Prostate gland (tissue), 2 donors: ENCODE results near the gene TBC1D3B. TPM values are rescaled to one million over a fixed set of nuclear protein-coding genes. Genes with fewer than 3 reads are reported as not detected.
"Not testable (repeated sequence)": the region's sequence is repeated elsewhere in the genome, so short reads cannot be mapped to it uniquely, and the experiment has no call there.

Source experiments
- DNase-seq: peaks from one replicate; pipeline ENCODE4 v3.0.0-alpha.2; 2019; ENCODE audit warnings: low spot score
- H3K27ac ChIP-seq, 2 donors: fragments of 200-600 bp; sonication (generic); 2 replicates each; pipeline ENCODE4 v1.5.1; 2017 to 2019
- H3K27me3 ChIP-seq: fragments of 200-600 bp; sonication (generic); replicated peaks from 2 replicates; pipeline ENCODE4 v1.5.1; 2019; ENCODE audit not compliant: insufficient read depth
- H3K36me3 ChIP-seq, 2 donors: fragments of 200-600 bp; sonication (generic); 1 replicate in 1 of 2; 2 replicates in 1 of 2; pipeline versions ENCODE4 v1.5.1 to v1.8.1; 2017 to 2019
- H3K4me1 ChIP-seq: fragments of 200-600 bp; sonication (generic); replicated peaks from 2 replicates; pipeline ENCODE4 v1.5.1; 2019
- H3K4me3 ChIP-seq, 2 donors: fragments of 200-600 bp; sonication (generic); 2 replicates each; pipeline ENCODE4 v1.5.1; 2017 to 2019
- H3K9me3 ChIP-seq: fragments of 200-600 bp; sonication (generic); 2 replicates; pipeline ENCODE4 v1.5.1; 2017
- POLR2A ChIP-seq: fragments of 450-650 bp; IDR thresholded peaks from one replicate; pipeline ENCODE4 v1.6.1; 2016; ENCODE audit warnings: antibody characterized with exemption, mild to moderate bottlenecking
- POLR2AphosphoS5 ChIP-seq: sonication (generic); formaldehyde crosslinking; IDR thresholded peaks from one replicate; pipeline ENCODE4 v1.6.1; 2017; ENCODE audit warnings: antibody characterized with exemption
- WGBS: methylation state at CpG from one replicate; pipeline ENCODE4 v1.1.5; 2018; 5-methylcytosine and 5-hydroxymethylcytosine counted together
- intact Hi-C: fragments of 100-400 bp; cut with DNase I; formaldehyde crosslinking; loops from one replicate; pipeline ENCODE4 v1.14.2; 2022
- total RNA-seq, 2 donors: library from RNA; depleted of rRNA; stranded (reverse); fragments of >200 nt; gene quantifications; one replicate each; pipeline ENCODE4 v1.1.0, GENCODE V29; 2016
- TF ChIP-seq, protein P1 (sequence below), 4 experiments: fragments of 200-600 bp in 2 of 4; fragments of 450-650 bp in 2 of 4; sonication (generic) in 2 of 4; IDR thresholded peaks; 1 replicate in 3 of 4; 2 replicates in 1 of 4; pipeline ENCODE4 v1.5.1; 2016 to 2019; ENCODE audit warnings: antibody characterized with exemption in 4 of 4, mild to moderate bottlenecking in 2 of 4, moderate library complexity in 2 of 4

The TBC1D3B gene
- total RNA-seq = 1 to 10 TPM in 1 of 2 donors, under 1 TPM in 1; 0.96 to 3.9 TPM

DNA sequence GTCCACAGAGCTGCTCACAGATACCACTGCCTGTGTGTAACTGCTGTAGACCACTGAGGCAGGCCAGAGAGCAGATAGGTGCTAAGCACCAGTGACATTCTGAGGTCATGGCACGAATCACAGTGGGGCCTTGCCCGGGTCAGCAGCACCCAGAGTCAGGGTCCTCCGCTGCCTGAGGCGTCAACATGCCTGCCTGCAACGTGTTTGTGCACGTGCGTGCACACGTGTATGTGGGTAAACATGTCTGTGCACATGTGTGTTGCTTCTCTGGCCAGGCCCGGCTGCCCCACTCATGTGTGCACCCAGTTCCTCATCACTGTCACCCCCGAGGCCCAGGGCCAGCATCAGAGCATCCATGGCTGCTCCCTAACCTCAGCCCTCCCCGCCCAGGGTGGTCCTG lies at the start of gene TBC1D3B:
Gene TBC1D3B, minus strand, starts transcription at position 101 of the 400 bp plus-strand sequence. CDS start 1,586 bp downstream, outside the sequence.
- H3K27ac ChIP-seq, H3K36me3 ChIP-seq, H3K4me3 ChIP-seq, H3K9me3 ChIP-seq, H3K4me1 ChIP-seq, H3K27me3 ChIP-seq, DNase-seq, intact Hi-C loops: not testable (repeated sequence)
- 100% methylated on average over 1 of the region's 11 CpGs for WGBS

DNA sequence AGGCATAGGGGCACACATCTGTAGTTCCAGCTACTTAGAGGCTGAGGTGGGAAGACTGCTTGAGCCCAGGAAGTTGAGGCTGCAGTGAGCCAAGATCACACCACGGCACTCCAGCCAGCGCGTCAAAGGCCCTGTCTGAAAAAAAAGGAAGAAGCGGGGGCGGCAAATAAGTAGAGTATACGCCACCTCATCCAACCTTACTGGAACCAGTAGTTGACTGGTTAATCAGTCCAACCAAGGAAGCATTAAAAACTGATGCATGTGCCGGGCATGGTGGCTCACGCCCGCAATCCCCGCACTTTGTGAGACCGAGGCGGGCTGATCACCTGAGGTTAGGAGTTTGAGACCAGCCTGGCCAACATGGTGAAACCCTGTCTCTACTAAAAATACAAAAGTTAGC lies 46.5 kb upstream of the TBC1D3B start:
- H3K27ac ChIP-seq, H3K4me3 ChIP-seq, H3K4me1 ChIP-seq, DNase-seq, H3K27me3 ChIP-seq, H3K36me3 ChIP-seq, intact Hi-C loops, H3K9me3 ChIP-seq: not testable (repeated sequence)
- 90% methylated on average over 12 of the region's 12 CpGs for WGBS

DNA sequence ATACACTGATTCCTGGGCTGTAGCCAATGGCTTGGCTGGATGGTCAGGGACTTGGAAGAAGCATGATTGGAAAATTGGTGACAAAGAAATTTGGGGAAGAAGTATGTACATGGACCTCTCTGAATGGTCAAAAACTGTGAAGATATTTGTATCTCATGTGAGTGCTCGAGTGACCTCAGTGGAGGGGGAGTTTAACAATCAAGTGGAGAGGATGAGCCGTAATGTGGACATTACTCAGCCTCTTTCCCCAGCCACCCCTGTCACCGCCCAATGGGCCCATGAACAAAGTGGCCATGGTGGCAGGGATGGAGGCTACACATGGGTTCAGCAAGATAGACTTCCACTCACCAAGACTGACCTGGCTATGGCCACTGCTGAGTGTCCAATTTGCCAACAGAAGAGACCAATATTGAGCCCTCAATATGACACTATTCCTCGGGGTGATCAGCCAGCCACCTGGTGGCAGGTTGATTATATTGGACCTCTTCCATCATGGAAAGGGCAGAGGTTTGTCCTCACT lies 45.2 kb upstream of the TBC1D3B start:
- 83% methylated on average over 4 of the region's 4 CpGs for WGBS
- H3K4me3 ChIP-seq, intact Hi-C loops, H3K9me3 ChIP-seq, H3K27me3 ChIP-seq, DNase-seq, H3K36me3 ChIP-seq, H3K4me1 ChIP-seq, H3K27ac ChIP-seq: not testable (repeated sequence)

DNA sequence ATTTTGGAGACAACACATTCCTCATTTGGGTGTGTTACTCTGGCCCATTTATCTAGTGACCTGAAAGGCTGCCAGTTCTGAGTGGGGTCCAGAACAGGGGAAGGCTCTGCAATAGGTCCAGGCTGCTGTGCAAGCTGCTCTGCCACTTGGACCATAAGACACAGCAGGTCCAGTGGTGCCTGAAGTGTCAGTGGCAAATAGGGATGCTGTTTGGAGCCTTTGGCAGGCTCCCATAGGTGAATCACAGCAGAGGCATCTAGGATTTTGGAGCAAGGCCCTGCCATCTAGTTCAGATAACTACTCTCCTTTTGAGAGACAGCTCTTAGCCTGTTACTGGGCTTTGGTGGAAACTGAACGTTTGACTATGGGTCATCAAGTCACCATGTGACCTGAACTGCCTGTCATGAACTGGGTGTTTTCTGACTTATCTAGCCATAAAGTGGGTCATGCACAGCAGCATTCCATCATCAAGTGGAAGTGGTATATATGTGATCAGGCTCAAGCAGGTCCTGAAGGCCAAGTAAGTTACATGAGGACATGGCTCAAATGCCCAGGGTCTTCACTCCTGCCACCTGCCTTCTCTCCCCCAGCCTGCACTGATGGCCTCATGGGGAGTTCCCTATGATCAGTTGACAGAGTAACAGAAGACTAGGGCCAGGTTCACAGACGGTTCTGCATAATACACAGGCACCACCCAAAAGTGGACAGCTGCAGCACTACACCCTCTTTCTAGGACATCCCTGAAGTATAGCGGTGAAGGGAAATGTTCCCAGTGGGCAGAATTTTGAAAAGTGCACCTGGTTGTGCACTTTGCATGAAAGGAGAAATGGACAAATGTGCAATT lies 44.5 kb upstream of the TBC1D3B start:
- not testable (repeated sequence) for H3K36me3 ChIP-seq

DNA sequence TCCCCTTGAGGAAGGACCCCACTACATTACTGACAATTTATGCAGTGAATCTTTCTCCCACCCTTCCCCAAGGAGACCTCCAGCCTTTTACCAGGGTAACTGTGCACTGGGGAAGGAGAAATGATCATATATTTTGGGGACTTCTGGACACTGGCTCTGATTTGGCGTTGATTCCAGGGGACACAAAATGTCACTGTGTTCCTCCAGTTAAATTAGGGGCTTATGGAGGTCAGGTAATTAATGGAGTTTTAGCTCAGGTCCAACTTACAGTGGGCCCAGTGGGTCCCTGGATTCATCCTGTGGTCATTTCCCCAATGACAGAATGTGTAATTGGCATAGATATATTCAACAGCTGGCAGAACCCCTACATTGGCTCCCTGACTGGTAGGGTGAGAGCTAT lies 43.1 kb upstream of the TBC1D3B start:
- intact Hi-C loops, H3K4me3 ChIP-seq, H3K27me3 ChIP-seq, H3K27ac ChIP-seq, H3K9me3 ChIP-seq, DNase-seq, H3K4me1 ChIP-seq, H3K36me3 ChIP-seq: not testable (repeated sequence)
- WGBS = 94% methylated on average over 1 of the region's 1 CpG

More for the DNA sequence above, 44.5 kb upstream of the TBC1D3B start:
- H3K4me3 ChIP-seq, DNase-seq, H3K9me3 ChIP-seq, intact Hi-C loops, H3K4me1 ChIP-seq, H3K27ac ChIP-seq, H3K27me3 ChIP-seq: not testable (repeated sequence)
- 70% methylated on average over 3 of the region's 3 CpGs for WGBS

DNA sequence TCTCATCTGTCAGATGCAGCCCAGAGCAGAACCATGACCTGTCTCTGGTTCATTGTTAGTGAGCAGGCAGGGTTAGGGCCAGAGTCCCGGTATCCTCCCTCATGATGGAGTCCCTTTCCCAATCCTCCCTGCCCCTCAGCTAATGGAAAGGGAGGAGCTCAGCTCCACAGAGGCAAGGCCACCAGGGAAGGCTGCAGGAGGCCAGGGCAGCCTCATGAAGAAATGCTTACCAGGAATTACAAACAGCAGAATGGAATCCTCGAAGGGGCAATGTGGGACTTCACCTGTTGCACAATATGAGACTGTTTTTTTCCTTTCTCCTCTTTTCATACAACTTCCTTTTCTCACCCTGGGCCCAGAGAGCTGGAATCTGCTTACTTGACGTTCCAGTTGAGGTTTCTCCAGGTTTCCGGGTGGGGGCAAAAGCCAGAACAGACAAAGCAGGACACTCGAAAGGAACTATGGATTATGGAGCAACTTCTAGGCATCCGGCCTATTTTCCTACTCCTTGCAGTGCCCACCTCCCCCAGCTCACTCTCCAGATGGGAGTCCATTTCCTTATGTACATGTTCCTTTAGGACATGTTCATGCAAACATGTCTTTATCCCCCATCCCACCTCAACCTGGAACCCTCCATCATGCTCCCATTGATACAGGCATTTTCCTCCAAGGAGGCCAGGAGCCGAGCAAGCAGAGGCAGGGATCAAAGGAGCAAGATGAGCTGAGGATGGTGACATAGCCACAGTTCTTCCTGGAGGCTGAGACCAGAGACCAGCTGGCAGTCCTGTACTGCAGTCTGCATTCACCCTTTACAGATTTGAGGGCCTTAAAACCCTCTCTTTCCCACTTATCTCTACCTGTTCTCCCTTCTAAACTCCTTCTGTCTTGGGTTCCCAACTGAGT lies 39.2 kb upstream of the TBC1D3B start:
- H3K9me3 ChIP-seq, H3K36me3 ChIP-seq, DNase-seq: not testable (repeated sequence)

DNA sequence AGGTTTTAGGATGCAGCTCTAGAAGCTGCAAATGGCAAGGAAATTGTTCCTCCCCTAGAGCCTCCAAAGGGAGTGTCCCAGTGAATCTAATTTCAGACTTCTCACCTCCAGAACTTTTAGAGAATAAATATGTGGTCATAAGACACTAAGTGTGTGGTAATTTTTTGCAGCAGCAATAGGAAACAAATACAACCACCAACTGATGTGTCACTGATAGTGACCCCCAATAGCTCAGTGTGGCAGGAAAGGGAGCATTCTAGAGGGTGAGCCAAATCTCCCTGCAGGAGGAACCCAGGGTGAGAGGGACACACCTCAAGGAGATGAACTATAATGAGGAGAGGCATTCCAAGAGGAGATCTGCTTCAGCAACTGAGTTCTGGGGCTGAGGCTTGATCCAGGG lies 38.5 kb upstream of the TBC1D3B start:
- H3K27me3 ChIP-seq = no peaks in the 10 kb centered on the region
- H3K9me3 ChIP-seq = no peaks in the 10 kb centered on the region
- H3K4me1 ChIP-seq = no peaks in the 10 kb centered on the region
- DNase-seq = no peak
- no peak overlapping the region for H3K27ac ChIP-seq
- intact Hi-C loops = no loop called here
- TF ChIP-seq POLR2AphosphoS5 (no peak), POLR2A (no peak)
- TF ChIP-seq, protein P1, sequence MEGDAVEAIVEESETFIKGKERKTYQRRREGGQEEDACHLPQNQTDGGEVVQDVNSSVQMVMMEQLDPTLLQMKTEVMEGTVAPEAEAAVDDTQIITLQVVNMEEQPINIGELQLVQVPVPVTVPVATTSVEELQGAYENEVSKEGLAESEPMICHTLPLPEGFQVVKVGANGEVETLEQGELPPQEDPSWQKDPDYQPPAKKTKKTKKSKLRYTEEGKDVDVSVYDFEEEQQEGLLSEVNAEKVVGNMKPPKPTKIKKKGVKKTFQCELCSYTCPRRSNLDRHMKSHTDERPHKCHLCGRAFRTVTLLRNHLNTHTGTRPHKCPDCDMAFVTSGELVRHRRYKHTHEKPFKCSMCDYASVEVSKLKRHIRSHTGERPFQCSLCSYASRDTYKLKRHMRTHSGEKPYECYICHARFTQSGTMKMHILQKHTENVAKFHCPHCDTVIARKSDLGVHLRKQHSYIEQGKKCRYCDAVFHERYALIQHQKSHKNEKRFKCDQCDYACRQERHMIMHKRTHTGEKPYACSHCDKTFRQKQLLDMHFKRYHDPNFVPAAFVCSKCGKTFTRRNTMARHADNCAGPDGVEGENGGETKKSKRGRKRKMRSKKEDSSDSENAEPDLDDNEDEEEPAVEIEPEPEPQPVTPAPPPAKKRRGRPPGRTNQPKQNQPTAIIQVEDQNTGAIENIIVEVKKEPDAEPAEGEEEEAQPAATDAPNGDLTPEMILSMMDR (IDR thresholded peaks at IDR 0.05) = no peak
- H3K4me3 ChIP-seq = no peak overlapping the region
- H3K36me3 ChIP-seq = no peaks in the 10 kb centered on the region

More for the DNA sequence above, 39.2 kb upstream of the TBC1D3B start:
- intact Hi-C loops, H3K4me3 ChIP-seq, H3K4me1 ChIP-seq, H3K27ac ChIP-seq, H3K27me3 ChIP-seq: not testable (repeated sequence)
- WGBS = 84% methylated on average over 7 of the region's 7 CpGs
